Neural progenitor cell (in vitro differentiated cells): ENCODE results near the gene CIDEC.

ENCODE experiments used
- CTCF ChIP-seq: fragments of 200-600 bp; sonication (generic); IDR thresholded peaks from 2 replicates; pipeline ENCODE4 v1.5.1; 2017; ENCODE audit warnings: antibody characterized with exemption, mild to moderate bottlenecking
- EZH2 ChIP-seq: fragments of 200-600 bp; sonication (generic); IDR thresholded peaks from 2 replicates; pipeline ENCODE4 v1.6.1; 2017; ENCODE audit warnings: antibody characterized with exemption, mild to moderate bottlenecking, moderate library complexity

DNA sequence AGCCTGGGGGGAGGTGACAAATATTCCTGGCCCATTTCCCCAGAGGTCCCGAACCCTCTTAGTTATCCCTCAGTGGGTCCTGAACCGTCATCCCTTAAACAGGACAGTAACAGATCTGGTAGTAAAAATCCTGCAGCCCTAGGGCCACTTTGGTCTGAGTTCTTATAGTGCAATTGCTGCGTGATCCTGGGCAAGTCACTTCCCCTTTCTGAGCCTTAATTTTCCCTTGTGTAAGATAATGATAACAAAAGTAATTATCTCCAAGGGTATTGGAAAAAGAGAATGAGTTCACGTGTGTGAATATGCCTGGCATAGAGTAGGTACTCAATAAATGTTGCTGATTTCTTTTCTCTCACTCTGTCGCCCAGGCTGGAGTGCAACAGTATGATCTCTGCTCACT, 7.4 kb upstream of the CIDEC start:
- TF ChIP-seq CTCF (no peak), EZH2 (no peak)
